Right lobe of liver (tissue), 6 donors: ENCODE measurements around the gene TLN1. TPM values are rescaled to one million over a fixed set of nuclear protein-coding genes. Genes with fewer than 3 reads are reported as not detected.

Experiments used
- ATAC-seq, 4 donors: fragments of 200-7000 bp; cut with Tn5 transposase; one replicate each; pipeline ENCODE4 v1.9.1; 2020; ENCODE audit warnings: mild to moderate bottlenecking in 4 of 4, moderate library complexity in 4 of 4
- DNase-seq, 3 donors: peaks; one replicate each; pipeline ENCODE4 v3.0.0-alpha.2; 2020
- H3K27ac ChIP-seq, 3 donors: fragments of 200-600 bp; one replicate each; pipeline ENCODE4 v1.8.0; 2022
- H3K27me3 ChIP-seq, 2 donors: fragments of 200-600 bp; one replicate each; pipeline ENCODE4 v1.8.0; 2022
- H3K36me3 ChIP-seq, 4 donors: fragments of 200-600 bp; sonication (generic) in 1 of 4; one replicate each; pipeline versions ENCODE4 v1.5.1 to v1.8.0; 2017 to 2022; ENCODE audit warnings: control low read depth in 1 of 4
- H3K4me1 ChIP-seq, 4 donors: fragments of 200-600 bp; sonication (generic) in 1 of 4; one replicate each; pipeline versions ENCODE4 v1.5.1 to v1.8.0; 2017 to 2022; ENCODE audit warnings: control low read depth in 1 of 4
- H3K4me3 ChIP-seq, 3 donors: fragments of 200-600 bp; one replicate each; pipeline ENCODE4 v1.8.0; 2022
- H3K9me3 ChIP-seq, 4 donors: fragments of 200-600 bp; sonication (generic) in 1 of 4; one replicate each; pipeline versions ENCODE4 v1.5.1 to v1.8.0; 2017 to 2022; ENCODE audit warnings: control low read depth in 1 of 4
- CTCF ChIP-seq, 4 donors: fragments of 200-600 bp in 3 of 4; fragments of 450-650 bp in 1 of 4; IDR thresholded peaks; one replicate each; pipeline versions ENCODE4 v1.5.1 to v1.8.0; 2016 to 2022; ENCODE audit warnings: antibody characterized with exemption in 4 of 4, mild to moderate bottlenecking in 2 of 4
- POLR2A ChIP-seq: fragments of 450-650 bp; IDR thresholded peaks from one replicate; pipeline ENCODE4 v1.6.1; 2017; ENCODE audit warnings: antibody characterized with exemption, mild to moderate bottlenecking
- WGBS: methylation state at CpG from one replicate; pipeline ENCODE4 v1.1.6; 2018; ENCODE audit warnings: low coverage, low lambda C conversion rate; ENCODE audit not compliant: insufficient coverage; ENCODE audit errors: missing lambda C conversion rate; 5-methylcytosine and 5-hydroxymethylcytosine counted together
- intact Hi-C, 2 donors: fragments of 100-400 bp; cut with DNase I; formaldehyde crosslinking; loops; one replicate each; pipeline versions ENCODE4 v1.11.2 to v1.14.1; 2022
- total RNA-seq, 6 experiments: library from RNA; depleted of rRNA in 2 of 6; stranded (reverse); fragments of >200 nt in 2 of 6; fragmentation: NEBNext Ultra II Directional in 3 of 6; extraction: Animal tissue kit (Norgen Biotek cat#: 25700) in 3 of 6; gene quantifications; one replicate each; pipeline versions ENCODE4 v1.1.0 to v1.2.4, GENCODE V29; 2016 to 2023
- donor health status: DM: no; HTN: yes; CAD: no.
- donor health status: DM: no; HTN: no; CAD: no.
- donor health status: DM: no; HTN: no; CAD: no.
- donor health status: DM: no; HTN: yes; CAD: no.
- donor health status: DM: no; HTN: yes; CAD: no.

The TLN1 gene
- total RNA-seq, 6 experiments from 2014 or later = 103 to 168 (median 128) TPM

GRCh38 chr9:35719546-35719945, 12.4 kb downstream of the TLN1 start:
- intact Hi-C loops = no loop called here

GRCh38 chr9:35718721-35719511, 13.1 kb downstream of the TLN1 start:
- intact Hi-C loops = no loop called here
- WGBS = 57% methylated on average over 2 of the region's 15 CpGs
- Histone ChIP-seq H3K27me3 (no peaks in the 10 kb centered on the region), H3K4me3 (no peak overlapping the region), H3K9me3 (no peaks in the 10 kb centered on the region), H3K36me3 (peaks cover 49 to 100% (median 84%) of the 10 kb centered on the region in 4 donors), H3K27ac (no peak overlapping the region), H3K4me1 (no peaks in the 10 kb centered on the region)
- TF ChIP-seq CTCF (IDR thresholded peaks at IDR 0.05) (no peak), POLR2A (no peak)
- ATAC-seq = peak in 1 of 4 donors; percentile 6
- DNase-seq = no peak

More at GRCh38 chr9:35719546-35719945, 12.4 kb downstream of the TLN1 start:
- Histone ChIP-seq H3K27me3 (no peaks in the 10 kb centered on the region), H3K4me1 (no peaks in the 10 kb centered on the region), H3K36me3 (peaks cover 42 to 100% (median 85%) of the 10 kb centered on the region in 4 donors), H3K27ac (no peak overlapping the region), H3K9me3 (no peaks in the 10 kb centered on the region), H3K4me3 (no peak overlapping the region)
- no peak for ATAC-seq
- TF ChIP-seq POLR2A (no peak), CTCF (IDR thresholded peaks at IDR 0.05) (no peak)
- 88% methylated on average over 3 of the region's 4 CpGs for WGBS
- no peak for DNase-seq

- no peak for TF ChIP-seq CTCF (IDR thresholded peaks at IDR 0.05)
- TF ChIP-seq POLR2A = no peak
- Histone ChIP-seq H3K36me3 (peaks cover 62 to 100% (median 85%) of the 10 kb centered on the region in 4 donors), H3K27ac (no peak overlapping the region), H3K4me1 (no peaks in the 10 kb centered on the region), H3K27me3 (no peaks in the 10 kb centered on the region), H3K9me3 (no peaks in the 10 kb centered on the region), H3K4me3 (no peak overlapping the region)
- 70% methylated on average over 4 of the region's 14 CpGs for WGBS
- DNase-seq = no peak
- no peak for ATAC-seq
- intact Hi-C loops = no loop called here
Observed at GRCh38 chr9:35717132-35717870, 14.7 kb downstream of the TLN1 start.

- Histone ChIP-seq H3K27ac (no peak overlapping the region), H3K4me3 (no peak overlapping the region), H3K9me3 (no peaks in the 10 kb centered on the region), H3K36me3 (peaks cover 66 to 100% (median 83%) of the 10 kb centered on the region in 4 donors), H3K4me1 (no peaks in the 10 kb centered on the region), H3K27me3 (no peaks in the 10 kb centered on the region)
- 50% methylated on average over 1 of the region's 4 CpGs for WGBS
- no peak for TF ChIP-seq POLR2A
- no peak for TF ChIP-seq CTCF (IDR thresholded peaks at IDR 0.05)
- ATAC-seq (no peak), DNase-seq (no peak)
- intact Hi-C loops = no loop called here
Observed at GRCh38 chr9:35716230-35716629, 15.8 kb downstream of the TLN1 start.
